ENCODE measurements around the gene APBA1.

GRCh38 chr9:69532396-69532795 lies 139.8 kb downstream of the APBA1 start:
- TF ChIP-seq CTCF (IDR thresholded peaks at IDR 0.05 in 8 of 11, conservative IDR thresholded peaks at IDR 0.05 in 3 of 11): no peak
- TF ChIP-seq POLR2AphosphoS5 (IDR thresholded peaks at IDR 0.05): no peak
- TF ChIP-seq POLR2A (IDR thresholded peaks at IDR 0.05): no peak

Measured in spleen (tissue), 7 donors.